Kidney (tissue), 14 donors: Measurements from ENCODE around the gene TMEM207. TPM values are rescaled to one million over a fixed set of nuclear protein-coding genes. Genes with fewer than 3 reads are reported as not detected.

Experiments used
- DNase-seq, 5 donors: peaks; one replicate each; pipeline ENCODE4 v3.0.0-alpha.2; 2013 to 2020
- FAIRE-seq: peaks from 2 replicates; lab custom pipeline; 2012; peaks lifted over from hg19 to GRCh38; lab: Jason Lieb, UNC
- H3K27ac ChIP-seq, 2 donors: one replicate each; pipeline ENCODE4 v1.7.0; 2013; ENCODE audit warnings: low read depth in 2 of 2, low read length in 2 of 2, inconsistent platforms in 1 of 2
- H3K27me3 ChIP-seq: one replicate; pipeline ENCODE4 v1.7.1; 2013; ENCODE audit warnings: low read length, inconsistent platforms; ENCODE audit not compliant: control insufficient read depth, insufficient read depth
- H3K36me3 ChIP-seq, 3 donors: one replicate each; pipeline versions ENCODE4 v1.7.0 to v1.7.1; 2013; ENCODE audit warnings: low read length in 3 of 3, control low read depth in 1 of 3, inconsistent platforms in 1 of 3; ENCODE audit not compliant: insufficient read depth in 3 of 3, control insufficient read depth in 2 of 3
- H3K4me1 ChIP-seq, 3 donors: one replicate each; pipeline versions ENCODE4 v1.7.0 to v1.7.1; 2013; ENCODE audit warnings: low read length in 3 of 3, inconsistent platforms in 1 of 3, low read depth in 1 of 3; ENCODE audit not compliant: control insufficient read depth in 2 of 3, insufficient read depth in 2 of 3
- H3K4me3 ChIP-seq, 3 donors: one replicate each; pipeline versions ENCODE4 v1.7.0 to v1.8.1; 2013; ENCODE audit warnings: low read length in 3 of 3, control low read depth in 1 of 3, inconsistent platforms in 1 of 3
- H3K9ac ChIP-seq, 3 donors: one replicate each; pipeline versions ENCODE4 v1.7.0 to v1.7.1; 2013; ENCODE audit warnings: low read length in 3 of 3, control low read depth in 1 of 3, inconsistent platforms in 1 of 3
- H3K9me3 ChIP-seq, 3 donors: one replicate each; pipeline versions ENCODE4 v1.7.0 to v1.7.1; 2013; ENCODE audit warnings: low read length in 3 of 3, control low read depth in 1 of 3, inconsistent platforms in 1 of 3; ENCODE audit not compliant: control insufficient read depth in 2 of 3, insufficient read depth in 1 of 3
- intact Hi-C: fragments of 100-400 bp; cut with DNase I; formaldehyde crosslinking; loops from one replicate; pipeline ENCODE4 v1.11.1; 2022
- polyA plus RNA-seq: library from polyadenylated mRNA; stranded (reverse); fragments of 350-450 nt; fragmentation: Illumina TruSeq; extraction: RNeasy Lipid Tissue Mini Kit (QIAGEN cat#74804); gene quantifications from one replicate; pipeline ENCODE4 v1.2.3, GENCODE V29; 2014; ENCODE audit warnings: low read depth, low replicate concordance; ENCODE audit not compliant: insufficient read depth
- total RNA-seq: library from RNA; stranded (reverse); fragmentation: NEBNext Ultra II Directional; extraction: Animal tissue kit (Norgen Biotek cat#: 25700); gene quantifications from one replicate; pipeline ENCODE4 v1.2.1, GENCODE V29; 2021
- TF ChIP-seq, protein P1 (sequence below): IDR thresholded peaks from 3 replicates; pipeline ENCODE4 v1.5.1; 2012; ENCODE audit warnings: mild to moderate bottlenecking, moderate library complexity, borderline replicate concordance; ENCODE audit not compliant: insufficient read depth; ENCODE audit errors: extremely low read depth
- donor health status: control.
- donor health status: control.
- donor health status: control.
- donor health status: control.
- donor health status: control.
- donor health status: DM: yes; HTN: yes; CAD: no.
- donor health status: Normal renal cell carcinoma (clear cell type).

Gene TMEM207
- total and polyA plus RNA-seq, 2 donors from 2014 or later: 21.2 TPM; not detected in 1

GRCh38 chr3:190446573-190447279 is 3.0 kb downstream of the TMEM207 start:
- H3K4me3 ChIP-seq: peak overlapping the region in 1 of 3 donors; percentile 9
- no peaks in the 10 kb centered on the region for H3K36me3 ChIP-seq
- H3K27me3 ChIP-seq: no peaks in the 10 kb centered on the region
- no peak for FAIRE-seq
- H3K27ac ChIP-seq: no peak overlapping the region
- intact Hi-C loops: no loop called here
- no peaks in the 10 kb centered on the region for H3K9me3 ChIP-seq
- no peak overlapping the region for H3K9ac ChIP-seq
- H3K4me1 ChIP-seq: peaks cover 0 to 4% (median 0%) of the 10 kb centered on the region in 3 donors
- TF ChIP-seq, protein P1, sequence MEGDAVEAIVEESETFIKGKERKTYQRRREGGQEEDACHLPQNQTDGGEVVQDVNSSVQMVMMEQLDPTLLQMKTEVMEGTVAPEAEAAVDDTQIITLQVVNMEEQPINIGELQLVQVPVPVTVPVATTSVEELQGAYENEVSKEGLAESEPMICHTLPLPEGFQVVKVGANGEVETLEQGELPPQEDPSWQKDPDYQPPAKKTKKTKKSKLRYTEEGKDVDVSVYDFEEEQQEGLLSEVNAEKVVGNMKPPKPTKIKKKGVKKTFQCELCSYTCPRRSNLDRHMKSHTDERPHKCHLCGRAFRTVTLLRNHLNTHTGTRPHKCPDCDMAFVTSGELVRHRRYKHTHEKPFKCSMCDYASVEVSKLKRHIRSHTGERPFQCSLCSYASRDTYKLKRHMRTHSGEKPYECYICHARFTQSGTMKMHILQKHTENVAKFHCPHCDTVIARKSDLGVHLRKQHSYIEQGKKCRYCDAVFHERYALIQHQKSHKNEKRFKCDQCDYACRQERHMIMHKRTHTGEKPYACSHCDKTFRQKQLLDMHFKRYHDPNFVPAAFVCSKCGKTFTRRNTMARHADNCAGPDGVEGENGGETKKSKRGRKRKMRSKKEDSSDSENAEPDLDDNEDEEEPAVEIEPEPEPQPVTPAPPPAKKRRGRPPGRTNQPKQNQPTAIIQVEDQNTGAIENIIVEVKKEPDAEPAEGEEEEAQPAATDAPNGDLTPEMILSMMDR: no peak
- DNase-seq: no peak

GRCh38 chr3:190444576-190445145 is 5.0 kb downstream of the TMEM207 start:
- Histone ChIP-seq H3K4me3 (no peak overlapping the region), H3K4me1 (peaks cover 0 to 4% (median 0%) of the 10 kb centered on the region in 3 donors), H3K36me3 (no peaks in the 10 kb centered on the region), H3K27me3 (no peaks in the 10 kb centered on the region), H3K27ac (no peak overlapping the region), H3K9ac (no peak overlapping the region), H3K9me3 (no peaks in the 10 kb centered on the region)
- FAIRE-seq (no peak), DNase-seq (no peak)
- TF ChIP-seq, protein P1: no peak
- intact Hi-C loops: no loop called here

DNA sequence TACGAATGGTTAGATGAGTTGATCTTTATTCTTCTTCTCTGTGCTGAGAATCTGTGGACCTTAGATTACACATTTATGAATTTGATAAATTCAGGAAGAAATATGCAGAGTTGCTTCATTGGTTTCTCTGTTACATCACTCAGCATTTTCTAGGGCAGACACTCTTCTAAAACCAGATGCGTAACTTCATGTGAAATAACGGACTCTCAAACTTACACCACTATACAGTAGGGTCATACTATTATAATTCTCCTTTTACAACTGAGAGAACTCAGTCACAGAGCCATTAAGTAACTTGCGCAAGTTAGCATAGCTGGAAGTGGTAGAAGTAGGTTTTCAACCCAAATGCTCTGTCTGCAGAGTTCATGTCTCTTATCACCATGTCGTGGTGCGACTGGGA is 5.7 kb downstream of the TMEM207 start:
- Histone ChIP-seq H3K27ac (no peak overlapping the region), H3K4me3 (no peak overlapping the region), H3K36me3 (no peaks in the 10 kb centered on the region), H3K4me1 (peaks cover 0 to 4% (median 0%) of the 10 kb centered on the region in 3 donors), H3K9ac (no peak overlapping the region), H3K9me3 (no peaks in the 10 kb centered on the region), H3K27me3 (no peaks in the 10 kb centered on the region)
- intact Hi-C loops: no loop called here
- TF ChIP-seq, protein P1: no peak
- FAIRE-seq (no peak), DNase-seq (no peak)
